Neutrophil (primary cell): ENCODE measurements around the gene PLA1A.
"Not testable (repeated sequence)": the region's sequence is repeated elsewhere in the genome, so short reads cannot be mapped to it uniquely, and the experiment has no call there.

Experiments used
- H3K27ac ChIP-seq: fragments of 200-600 bp; sonication (generic); 2 replicates; pipeline ENCODE4 v1.5.1; 2016; ENCODE audit warnings: mild to moderate bottlenecking, moderate library complexity
- H3K27me3 ChIP-seq: fragments of 200-600 bp; sonication (generic); 2 replicates; pipeline ENCODE4 v1.6.0; 2016; ENCODE audit warnings: mild to moderate bottlenecking
- H3K36me3 ChIP-seq: fragments of 200-600 bp; sonication (generic); 2 replicates; pipeline ENCODE4 v1.5.1; 2017
- H3K4me1 ChIP-seq, 2 experiments: fragments of 200-600 bp in 1 of 2; sonication (generic) in 1 of 2; 1 replicate in 1 of 2; 2 replicates in 1 of 2; pipeline versions ENCODE4 v1.5.1 to v1.6.1; 2013 to 2016; ENCODE audit warnings: low read depth in 1 of 2, low read length in 1 of 2, mild to moderate bottlenecking in 1 of 2, moderate library complexity in 1 of 2; ENCODE audit not compliant: control insufficient read depth in 1 of 2, insufficient read depth in 1 of 2
- H3K4me3 ChIP-seq, 2 experiments: fragments of 200-600 bp in 1 of 2; sonication (generic) in 1 of 2; 1 replicate in 1 of 2; 2 replicates in 1 of 2; pipeline ENCODE4 v1.5.1; 2013 to 2016; ENCODE audit warnings: low read depth in 1 of 2, low read length in 1 of 2, mild to moderate bottlenecking in 1 of 2, moderate library complexity in 1 of 2
- H3K9me3 ChIP-seq: fragments of 200-600 bp; sonication (generic); 2 replicates; pipeline ENCODE4 v1.5.1; 2016
- CTCF ChIP-seq: fragments of 200-600 bp; sonication (generic); IDR thresholded peaks from 2 replicates; pipeline ENCODE4 v1.5.1; 2016; ENCODE audit warnings: antibody characterized with exemption

The PLA1A gene

DNA sequence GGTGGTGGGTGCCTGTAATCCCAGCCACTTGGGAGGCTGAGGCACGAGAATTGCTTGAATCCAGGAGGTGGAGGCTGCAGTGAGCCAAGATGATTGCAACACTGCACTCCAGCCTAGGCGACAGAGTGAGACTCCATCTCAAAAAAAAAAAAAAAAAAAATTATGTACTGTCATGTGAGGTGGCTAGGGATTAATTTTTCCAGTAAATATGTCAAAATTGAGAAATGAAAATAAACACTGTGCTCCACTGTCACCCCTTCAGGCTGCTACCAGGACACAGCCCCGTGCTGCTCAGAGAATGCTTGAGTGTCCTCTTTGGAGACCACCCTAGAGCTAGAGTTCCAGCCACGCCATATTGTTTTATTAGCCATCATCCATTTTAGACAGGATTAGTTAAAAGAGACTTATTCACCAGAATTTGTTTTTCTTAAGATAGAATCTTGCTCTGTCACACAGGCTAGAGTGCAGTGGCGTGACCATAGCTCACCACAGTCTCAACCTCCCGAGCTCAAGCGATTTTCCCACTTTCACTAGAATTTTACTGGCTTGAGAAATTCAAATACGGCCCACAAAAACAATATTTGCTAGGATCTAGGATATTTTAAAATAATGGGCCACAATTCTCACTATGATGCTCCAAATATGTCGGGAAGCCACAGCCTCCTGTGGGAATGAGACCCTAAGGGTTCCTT lies 38.9 kb upstream of the PLA1A start:
- Histone ChIP-seq H3K9me3 (no peaks in the 10 kb centered on the region), H3K4me1 (no peaks in the 10 kb centered on the region), H3K27ac (no peak overlapping the region), H3K27me3 (no peaks in the 10 kb centered on the region), H3K4me3 (no peak overlapping the region), H3K36me3 (no peaks in the 10 kb centered on the region)
- TF ChIP-seq CTCF, result no peak

- Histone ChIP-seq H3K27ac (no peak within 1 kb of the TSS), H3K4me1 (no peaks in the 10 kb centered on the region), H3K27me3 (no peaks in the 10 kb centered on the region), H3K4me3 (no peak within 1 kb of the TSS), H3K9me3 (no peaks in the 10 kb centered on the region), H3K36me3 (no peaks in the 10 kb centered on the region)
- no peak for TF ChIP-seq CTCF
These were observed 38.2 kb upstream of the PLA1A start, which contains the start of gene CD80 for GRCh38 chr3:119559441-119559963. TSS of gene CD80 (minus strand) at chr3:119559614. CDS start at chr3:119557728, 1,886 bp downstream.

DNA sequence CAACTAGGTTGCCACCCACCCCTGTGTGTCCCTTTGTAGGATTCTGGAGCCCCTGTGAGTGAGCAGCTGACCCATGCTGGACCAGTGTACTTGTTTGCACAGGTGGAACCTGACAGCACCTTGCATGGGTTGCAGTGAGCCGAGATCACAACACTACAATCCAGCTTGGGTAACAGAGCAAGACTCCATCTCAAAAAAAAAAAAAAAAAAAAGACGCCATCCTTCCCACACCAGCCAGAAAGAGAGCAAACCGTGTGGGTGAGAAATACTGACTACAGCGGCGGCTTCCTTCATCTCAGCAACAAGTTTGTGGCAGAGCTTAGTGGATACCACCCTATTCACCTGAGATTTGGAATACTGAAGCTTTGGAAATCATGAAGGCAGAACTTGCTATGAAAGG lies 37.5 kb upstream of the PLA1A start:
- Histone ChIP-seq H3K27ac (no peak overlapping the region), H3K36me3 (no peaks in the 10 kb centered on the region), H3K27me3 (no peaks in the 10 kb centered on the region), H3K4me3 (no peak overlapping the region), H3K9me3 (no peaks in the 10 kb centered on the region), H3K4me1 (no peaks in the 10 kb centered on the region)
- TF ChIP-seq CTCF, result no peak

GRCh38 chr3:119562307-119562961 lies 35.3 kb upstream of the PLA1A start:
- Histone ChIP-seq H3K27me3 (no peaks in the 10 kb centered on the region), H3K27ac (no peak overlapping the region), H3K4me3 (no peak overlapping the region), H3K9me3 (no peaks in the 10 kb centered on the region), H3K36me3 (no peaks in the 10 kb centered on the region), H3K4me1 (no peaks in the 10 kb centered on the region)
- TF ChIP-seq CTCF, result no peak

DNA sequence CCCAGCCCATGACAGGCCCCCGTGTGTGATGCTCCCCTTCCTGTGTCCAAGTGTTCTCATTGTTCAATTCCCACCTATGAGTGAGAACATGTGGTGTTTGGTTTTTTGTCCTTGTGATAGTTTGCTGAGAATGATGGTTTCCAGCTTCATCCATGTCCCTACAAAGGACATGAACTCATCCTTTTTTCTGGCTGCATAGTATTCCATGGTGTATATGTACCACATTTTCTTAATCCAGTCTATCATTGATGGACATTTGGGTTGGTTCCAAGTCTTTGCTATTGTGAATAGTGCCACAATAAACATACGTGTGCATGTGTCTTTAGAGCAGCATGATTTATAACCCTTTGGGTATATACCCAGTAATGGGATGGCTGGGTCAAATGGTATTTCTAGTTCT lies 34.4 kb upstream of the PLA1A start:
- H3K36me3 ChIP-seq, H3K4me3 ChIP-seq, H3K9me3 ChIP-seq, H3K4me1 ChIP-seq, H3K27ac ChIP-seq, H3K27me3 ChIP-seq: not testable (repeated sequence)

GRCh38 chr3:119569156-119569555 lies 28.5 kb upstream of the PLA1A start:
- no peaks in the 10 kb centered on the region for H3K27me3 ChIP-seq
- no peaks in the 10 kb centered on the region for H3K4me1 ChIP-seq
- H3K9me3 ChIP-seq, result no peaks in the 10 kb centered on the region
- H3K27ac ChIP-seq, result no peak overlapping the region
- H3K4me3 ChIP-seq, result no peak overlapping the region
- no peaks in the 10 kb centered on the region for H3K36me3 ChIP-seq
- TF ChIP-seq CTCF, result no peak
